Measurements from ENCODE around the gene INSRR.

Gene INSRR

DNA sequence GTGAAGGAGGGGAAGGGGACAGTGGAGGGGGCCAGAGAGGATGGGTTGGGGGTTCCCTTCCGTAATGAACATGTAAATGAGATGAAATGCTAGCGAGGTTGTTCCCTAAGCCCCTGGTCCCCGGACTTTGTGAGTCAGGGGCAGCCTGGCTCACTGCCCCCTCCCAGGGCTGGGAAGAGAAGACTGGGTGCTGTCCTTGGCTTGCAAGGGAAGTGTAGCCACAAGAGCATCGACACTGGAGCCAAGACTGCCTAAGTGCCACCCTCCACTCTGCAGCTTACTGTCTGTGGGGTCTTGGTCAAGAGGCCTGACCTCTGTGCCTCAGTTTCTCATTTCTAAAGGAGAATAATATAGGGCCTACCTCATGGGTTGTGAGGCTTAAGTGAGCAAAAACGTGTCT, 35.1 kb upstream of the INSRR start:
- no peak for DNase-seq (ENCODE audit: low spot score)

DNA sequence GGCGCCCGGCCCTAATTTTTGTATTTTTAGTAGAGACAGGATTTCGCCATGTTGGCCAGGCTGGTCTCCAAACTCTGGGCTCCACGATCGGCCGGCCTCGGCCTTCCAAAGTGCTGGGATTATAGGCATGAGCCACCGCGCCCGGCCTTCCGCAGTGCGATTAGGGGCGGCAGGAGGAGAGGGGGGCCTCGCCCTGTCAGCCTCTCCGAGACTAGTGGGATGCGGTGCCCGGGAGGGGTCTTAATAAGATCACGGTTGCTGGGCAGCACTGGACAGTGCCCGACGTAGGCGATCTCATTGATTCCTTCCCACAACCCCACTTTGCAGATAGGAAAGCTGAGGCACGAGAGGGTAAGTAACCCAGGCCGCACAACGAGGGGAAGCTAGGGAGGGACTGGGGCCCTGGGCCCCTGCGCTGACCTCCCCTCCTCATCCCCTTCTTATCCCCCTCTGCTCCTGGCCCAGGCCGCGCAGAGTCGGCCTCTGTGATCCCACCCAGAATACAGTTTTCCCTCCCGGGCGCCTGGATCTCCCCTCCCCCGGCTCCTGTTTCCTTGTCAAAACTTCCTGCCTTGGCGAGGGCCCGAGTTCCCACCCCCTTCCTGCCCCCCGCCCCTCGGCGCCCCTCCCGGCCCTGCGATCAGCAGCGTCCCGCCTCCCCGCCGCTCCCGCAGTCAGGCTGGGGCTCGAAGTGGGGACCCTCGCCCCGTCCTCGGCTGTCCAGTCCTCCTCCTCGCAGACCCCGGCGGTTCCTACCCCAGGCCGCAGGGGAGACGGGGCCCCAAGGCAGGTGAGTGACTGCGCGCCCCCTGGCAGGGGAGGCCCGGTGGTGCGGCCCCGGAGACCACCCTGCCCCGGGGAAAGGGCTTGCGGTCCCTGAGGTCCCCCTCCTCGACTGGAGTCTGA, 34.4 kb upstream of the INSRR start, which contains the start of gene PEAR1:
Gene PEAR1 (plus strand): TSS at position 671 of the 906 bp plus-strand sequence. CDS start 10,209 bp downstream, outside the sequence.
- DNase-seq (ENCODE audit: low spot score) = peak; percentile 86

DNA sequence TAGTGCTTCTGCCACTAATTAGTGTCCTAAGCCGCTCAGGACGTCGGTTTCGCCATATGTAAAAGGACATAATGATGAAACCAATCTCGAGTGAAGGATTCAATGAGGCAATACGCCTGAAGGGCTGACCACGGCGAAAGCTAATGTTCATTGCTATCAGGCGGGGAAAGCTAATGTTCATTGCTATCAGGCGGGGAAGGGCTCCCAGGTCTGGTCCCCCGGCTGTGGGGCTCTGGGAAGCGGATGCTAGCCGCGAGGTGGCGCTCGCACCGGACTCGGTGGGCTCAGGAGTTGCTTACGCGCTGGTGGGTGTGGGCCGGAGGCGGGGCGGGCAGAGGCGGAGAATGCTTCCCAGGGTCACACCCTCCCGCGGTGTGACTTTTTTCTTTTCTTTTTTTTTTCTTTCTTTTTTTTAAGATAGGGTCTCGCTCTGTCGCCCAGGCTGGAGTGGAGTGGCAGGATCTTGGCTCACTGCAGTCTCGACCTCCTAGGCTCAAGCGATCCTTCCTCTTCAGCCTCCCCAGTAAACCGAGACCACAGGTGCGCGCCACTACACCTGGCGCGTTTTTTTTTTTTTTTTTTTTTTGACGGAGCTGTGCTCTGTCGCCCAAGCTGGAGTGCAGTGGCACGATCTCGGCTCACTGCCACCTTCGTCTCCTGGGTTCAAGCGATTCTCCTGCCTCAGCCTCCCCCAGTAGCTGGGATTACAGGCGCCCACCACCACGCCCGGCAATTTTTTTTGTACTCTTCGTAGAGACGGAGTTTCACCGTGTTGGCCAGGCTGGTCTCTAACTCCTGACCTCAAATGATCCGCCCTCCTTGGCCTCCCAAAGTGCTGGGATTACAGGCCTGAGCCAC, 33.5 kb upstream of the INSRR start:
- DNase-seq (ENCODE audit: low spot score) = peak; percentile 91

DNA sequence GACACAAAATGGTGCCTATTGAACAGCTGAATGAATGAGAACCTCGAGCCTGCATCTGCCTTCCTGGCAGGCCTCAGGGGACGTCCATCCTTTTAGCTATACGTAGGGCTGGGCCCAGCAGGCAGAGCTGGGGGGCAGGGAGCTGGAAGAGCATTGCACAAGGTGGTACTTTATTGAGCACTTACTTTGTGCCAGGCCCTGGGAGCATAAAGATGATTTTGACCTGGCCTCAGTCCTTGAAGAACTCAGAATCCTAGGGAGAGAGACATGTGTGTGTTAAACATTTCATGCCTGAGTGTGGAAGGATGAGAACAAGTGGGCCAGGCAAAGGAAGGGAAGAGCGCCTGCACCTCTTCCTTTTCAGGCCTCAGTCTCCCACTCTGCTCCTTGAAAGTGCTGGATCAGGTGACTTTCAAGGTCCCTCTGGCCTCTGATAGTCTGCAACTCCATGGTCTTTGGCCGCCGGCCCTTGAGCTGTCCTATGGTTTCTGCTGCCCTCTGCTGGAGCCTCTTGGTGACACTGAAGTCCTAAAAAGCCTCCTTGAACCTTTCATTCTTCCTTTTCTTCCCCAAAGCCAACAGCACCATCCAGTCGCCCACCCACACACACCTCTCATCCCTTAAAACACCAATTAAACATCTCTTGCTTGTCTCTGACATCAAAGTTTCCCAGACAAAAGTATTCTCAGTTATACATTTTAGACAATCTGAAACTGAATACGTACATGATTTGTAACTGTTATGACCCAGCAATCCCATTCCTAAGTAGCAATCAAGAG, 31.1 kb upstream of the INSRR start:
- peak; percentile 84 for DNase-seq (ENCODE audit: low spot score)

DNA sequence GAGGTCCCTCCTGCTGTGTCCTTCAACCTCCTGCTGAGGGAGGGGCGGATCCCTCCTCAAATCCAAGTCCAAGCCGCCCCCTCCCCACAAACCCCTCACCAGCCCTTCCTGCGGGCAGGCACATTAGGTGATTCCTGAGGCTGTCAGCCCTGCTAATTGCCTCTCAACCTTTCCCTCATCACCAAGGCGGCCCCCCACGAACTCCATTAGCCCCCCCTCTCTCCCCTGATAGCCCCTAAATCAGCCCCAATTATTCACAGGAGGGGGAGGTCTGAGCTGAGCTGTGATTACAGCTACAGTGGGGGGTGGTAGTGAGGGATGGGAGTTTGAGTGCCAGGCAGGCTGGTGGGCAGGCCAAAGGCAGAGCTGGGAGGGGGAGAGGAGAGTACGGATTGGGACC, 28.8 kb upstream of the INSRR start:
- DNase-seq (ENCODE audit: low spot score) = no peak

DNA sequence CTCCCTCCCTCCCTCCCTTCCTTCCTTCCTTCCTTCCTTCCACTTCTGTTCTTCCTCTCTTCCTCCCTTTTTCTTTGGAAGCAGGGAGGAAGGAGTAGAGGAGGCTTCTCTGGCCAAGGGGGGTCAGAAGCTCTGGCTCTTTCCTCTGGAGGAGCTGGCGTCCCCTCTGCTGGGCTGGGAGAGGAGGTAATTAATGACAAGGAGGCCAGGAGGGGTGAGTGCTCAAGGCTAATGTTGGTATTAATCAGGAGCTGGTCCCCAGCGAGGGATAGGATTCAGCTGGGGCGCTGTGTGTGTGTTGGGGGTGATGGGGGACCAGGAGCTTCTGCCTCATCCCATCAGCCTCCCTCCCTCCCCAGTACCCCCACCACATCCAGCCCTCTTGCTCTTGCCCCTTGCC, 28.4 kb upstream of the INSRR start:
- DNase-seq (ENCODE audit: low spot score) = no peak

DNA sequence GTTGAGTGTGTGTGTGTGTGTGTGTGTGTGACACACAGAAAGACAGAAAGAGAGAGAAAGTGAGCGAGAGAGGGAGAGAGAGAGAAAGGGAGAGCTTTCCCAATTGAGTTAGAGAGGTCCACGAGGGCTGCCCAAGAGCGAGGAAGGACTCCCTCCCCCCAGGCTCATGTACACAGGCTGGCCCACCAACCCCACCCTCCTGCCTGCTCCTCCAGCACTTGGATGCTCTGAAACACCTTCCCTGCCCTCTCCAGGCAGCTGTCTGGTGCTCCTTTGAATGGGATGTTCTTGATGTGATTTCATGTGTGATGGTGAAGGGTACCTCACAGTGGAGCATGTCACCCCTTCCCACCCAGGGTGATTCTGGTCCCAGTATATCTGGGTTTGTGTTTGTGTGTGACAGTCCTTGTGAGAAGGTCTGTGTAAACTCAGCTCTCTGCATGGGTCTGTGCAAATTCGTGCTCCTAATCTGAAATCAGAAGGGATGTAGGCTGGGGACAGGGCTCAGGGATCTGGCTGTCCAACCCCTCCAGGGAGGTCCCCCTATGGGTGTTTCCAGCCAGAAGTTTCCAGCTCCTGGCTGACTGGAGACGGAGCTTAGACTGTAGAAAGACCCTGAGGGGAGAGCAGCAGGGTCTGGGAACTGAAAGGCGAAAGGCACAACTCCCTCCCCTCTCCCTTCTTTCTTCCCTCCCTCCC, 27.8 kb upstream of the INSRR start:
- DNase-seq (ENCODE audit: low spot score) = no peak

DNA sequence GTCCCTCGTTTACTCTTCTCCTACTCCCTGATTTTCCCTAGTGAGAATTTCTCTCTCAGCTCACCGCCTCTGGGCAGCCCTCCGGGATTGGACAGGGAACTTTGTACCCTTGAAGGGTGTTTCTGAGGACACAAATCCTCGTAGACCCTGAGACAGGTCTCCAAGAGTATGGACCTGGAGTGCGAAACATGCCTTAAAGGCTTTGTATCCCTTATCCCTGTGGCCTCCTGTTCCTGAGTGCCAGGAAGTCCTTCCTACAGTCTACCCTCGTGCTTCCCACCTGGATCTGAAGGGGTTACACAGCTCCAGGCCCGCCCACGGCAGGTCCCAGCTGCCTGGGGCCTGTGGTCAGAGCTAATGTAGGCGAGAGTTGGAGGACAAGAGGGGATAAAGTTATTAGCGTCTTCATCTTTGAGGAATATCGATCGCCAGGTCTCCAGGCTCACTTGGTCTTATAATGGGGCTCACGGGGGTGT, 27.0 kb upstream of the INSRR start:
- no peak for DNase-seq (ENCODE audit: low spot score)

DNA sequence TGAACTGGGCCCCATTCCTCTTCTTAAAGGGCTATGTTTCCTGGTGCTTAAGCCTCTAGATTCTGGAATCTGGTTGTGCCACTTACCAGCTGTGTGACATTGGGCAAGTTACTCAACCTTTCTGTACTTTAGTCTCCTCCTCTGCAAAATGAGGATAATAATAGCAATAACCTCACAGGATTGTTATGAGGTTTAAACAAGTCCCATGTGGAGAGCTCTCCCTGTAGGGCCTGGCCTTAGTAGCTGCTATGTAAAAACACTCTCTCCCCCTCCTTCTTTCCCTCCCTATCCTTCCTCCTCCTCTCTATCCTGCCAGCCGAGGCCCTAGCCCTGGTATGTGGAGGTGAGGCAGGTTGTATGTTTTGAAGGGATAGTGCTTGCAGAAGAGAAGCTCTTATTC, 26.4 kb upstream of the INSRR start:
- no peak for DNase-seq (ENCODE audit: low spot score)

DNA sequence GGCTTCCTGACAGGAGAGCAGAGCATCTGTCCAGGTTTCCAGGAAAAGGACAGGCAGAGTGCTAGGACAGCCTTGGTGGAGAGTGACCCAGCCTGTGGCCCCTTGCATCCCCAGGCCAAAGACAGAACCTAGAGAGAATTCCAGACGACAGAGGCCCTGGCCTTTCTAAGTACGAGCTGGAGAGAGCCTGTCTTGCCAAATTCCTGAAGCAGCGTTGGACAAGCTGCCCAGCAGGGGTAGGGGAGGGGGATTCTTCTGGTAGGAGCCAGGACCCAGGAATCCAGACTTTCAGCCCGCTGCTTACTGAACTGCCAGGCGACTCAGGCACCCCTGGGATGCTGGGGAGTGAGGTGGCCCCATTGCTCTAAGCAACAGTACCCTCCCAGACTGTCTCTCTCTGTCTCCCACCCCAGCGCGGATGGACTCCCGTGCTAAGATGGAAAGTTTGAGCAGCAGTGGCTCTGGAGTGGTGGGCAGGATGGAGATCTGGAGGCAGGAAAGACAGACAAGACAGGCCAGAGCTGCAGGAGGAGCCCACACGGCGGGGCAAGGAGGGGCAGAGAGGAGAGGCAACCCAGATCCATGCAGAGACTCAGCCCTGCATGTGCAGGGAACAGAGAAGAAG, 25.8 kb upstream of the INSRR start:
- no peak for DNase-seq (ENCODE audit: low spot score)

DNA sequence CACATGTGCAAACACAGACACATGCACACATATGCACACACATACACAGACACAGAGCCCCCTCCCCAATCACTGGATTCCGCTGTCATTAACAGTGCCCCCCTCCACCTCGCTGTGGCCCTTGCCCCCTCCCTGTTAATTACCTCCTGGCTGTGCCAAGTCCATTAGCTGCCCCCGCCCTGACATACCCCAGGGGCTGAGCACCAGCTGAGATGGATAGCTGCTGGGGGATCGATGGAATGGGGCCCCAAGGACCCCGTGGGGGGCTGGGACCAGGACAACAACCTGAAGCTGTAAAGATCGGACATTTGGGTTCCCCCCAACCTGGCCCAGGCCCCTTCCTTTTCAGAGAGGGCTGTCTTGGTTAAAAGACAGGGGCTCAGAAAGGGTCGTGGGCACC, 25.0 kb upstream of the INSRR start:
- DNase-seq (ENCODE audit: low spot score) = no peak

DNA sequence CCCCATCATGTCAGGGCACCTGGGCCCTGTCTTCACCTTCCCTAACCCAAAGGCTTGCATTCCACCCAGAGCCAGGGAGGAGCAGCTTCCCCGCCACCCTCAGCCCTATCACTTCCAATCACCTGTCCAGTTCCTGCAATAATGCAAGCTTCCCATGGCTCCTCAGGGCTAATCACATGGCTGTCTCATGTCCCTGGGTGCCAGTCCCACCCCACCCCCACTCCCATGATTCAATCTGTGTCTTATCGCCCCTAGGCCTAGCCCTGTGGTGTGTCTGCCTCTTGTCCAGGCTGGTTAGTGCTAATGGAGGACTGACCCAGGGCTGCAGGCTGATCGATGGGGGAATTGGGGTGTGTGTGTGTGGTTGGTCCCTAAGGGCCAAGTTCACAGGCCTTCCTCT, 23.6 kb upstream of the INSRR start:
- DNase-seq (ENCODE audit: low spot score) = no peak

DNA sequence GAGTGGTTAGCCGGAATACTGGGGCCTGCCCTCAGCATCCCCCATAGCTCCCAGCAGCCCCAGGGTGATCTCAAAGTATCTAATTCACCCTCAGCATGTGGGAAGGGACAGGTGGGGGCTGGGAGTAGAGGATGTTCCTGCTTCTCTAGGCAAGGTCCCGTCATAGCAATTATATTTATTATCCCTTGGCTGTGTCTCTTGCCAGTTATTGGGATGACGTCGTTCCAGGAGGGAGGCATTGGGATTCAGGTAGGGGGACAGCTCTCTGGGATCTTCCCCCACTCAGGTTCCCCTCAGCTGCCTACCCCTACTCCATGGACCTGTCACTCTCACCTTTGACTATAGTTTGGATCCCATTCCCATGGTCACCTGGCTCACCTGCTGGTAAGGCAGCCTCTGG, 22.7 kb upstream of the INSRR start:
- DNase-seq (ENCODE audit: low spot score) = no peak

DNA sequence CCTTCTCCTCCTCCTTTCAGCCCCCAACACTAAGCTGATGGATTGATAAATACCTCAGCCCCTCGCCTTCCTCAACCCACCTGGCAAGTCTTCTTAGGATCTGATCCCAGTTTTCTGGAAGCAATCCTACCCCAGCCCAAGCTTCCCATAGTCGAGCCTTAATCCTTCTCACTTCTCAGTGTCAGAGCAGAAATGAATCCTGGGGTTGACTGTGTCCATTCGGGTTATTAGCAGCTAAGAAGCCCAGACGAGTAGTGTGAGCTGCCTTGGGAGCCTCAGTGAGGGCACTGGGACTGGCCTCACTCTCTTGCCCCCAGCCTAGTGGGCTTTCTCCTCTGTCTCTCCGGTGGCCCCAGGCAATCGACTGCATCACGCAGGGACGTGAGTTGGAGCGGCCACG, 22.2 kb upstream of the INSRR start:
- DNase-seq (ENCODE audit: low spot score) = no peak

DNA sequence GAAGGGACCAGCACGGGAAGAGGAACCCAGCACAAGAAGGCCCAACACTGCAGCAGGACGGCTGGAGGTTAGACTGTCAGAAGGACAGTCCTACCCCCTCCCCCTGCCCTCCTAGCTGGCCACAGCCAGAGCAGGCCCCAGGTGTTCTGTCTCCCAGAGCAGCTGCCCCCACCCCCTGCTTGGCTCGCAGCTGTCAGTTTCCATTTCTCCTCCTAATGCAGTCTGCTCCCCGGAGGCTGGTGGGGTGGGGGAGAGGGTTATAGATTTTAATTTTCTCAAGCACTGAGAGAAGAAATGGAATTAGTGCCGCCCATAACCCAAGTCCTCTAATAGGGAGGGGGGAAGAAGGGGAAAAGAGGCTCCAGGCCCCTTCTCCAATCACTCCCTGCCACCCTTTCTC, 21.6 kb upstream of the INSRR start:
- no peak for DNase-seq (ENCODE audit: low spot score)

DNA sequence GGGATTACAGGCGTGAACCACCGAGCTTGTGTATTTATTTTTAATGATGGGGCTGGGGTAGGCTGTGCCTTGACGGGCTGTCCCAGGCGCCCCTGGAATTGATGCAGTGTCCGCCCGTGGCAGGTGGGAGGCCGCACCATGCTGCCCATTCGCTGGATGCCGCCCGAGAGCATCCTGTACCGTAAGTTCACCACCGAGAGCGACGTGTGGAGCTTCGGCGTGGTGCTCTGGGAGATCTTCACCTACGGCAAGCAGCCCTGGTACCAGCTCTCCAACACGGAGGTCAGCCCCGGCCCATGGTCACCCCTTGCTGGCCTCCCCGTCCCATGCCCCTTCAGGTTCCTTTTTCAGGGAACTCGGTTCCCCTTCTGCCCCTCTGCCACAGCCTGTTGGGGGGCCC, 21.0 kb upstream of the INSRR start:
- no peak for DNase-seq (ENCODE audit: low spot score)

DNA sequence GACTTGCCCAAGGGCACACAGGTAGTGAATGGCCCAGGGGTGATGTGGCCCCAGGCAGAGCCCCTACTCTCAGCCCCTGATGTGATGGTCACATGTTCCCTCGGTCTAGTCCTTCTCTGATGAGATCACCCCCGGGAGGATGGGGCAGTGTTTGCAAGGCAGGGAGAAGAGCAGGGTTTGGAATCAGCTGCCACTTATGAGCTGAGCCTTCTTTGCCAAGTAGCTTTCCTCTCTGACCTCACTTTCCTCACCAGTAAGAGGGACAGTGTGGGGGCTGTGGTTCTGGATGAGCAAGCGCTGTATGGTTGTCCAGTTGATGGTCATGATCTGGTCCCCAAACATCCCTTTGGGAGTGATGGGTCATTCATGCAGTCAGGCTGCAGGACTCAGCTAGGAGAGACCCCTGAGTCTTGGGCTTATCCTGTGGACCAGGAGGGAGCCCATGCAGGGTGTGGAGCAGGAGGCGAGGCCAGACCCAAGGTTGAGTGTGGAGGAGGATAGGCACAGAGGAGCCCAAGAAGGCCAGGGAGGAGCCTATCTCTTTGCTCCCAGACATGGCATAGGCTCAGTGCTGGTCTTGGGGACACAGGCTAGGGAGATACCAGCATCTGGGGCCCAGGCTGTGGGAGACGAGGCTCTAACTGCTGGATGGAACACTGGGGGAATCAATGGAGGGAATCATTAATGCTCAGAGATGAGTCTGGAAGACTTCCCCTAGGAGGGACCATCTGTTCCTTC, 18.7 kb upstream of the INSRR start:
- no peak for DNase-seq (ENCODE audit: low spot score)

DNA sequence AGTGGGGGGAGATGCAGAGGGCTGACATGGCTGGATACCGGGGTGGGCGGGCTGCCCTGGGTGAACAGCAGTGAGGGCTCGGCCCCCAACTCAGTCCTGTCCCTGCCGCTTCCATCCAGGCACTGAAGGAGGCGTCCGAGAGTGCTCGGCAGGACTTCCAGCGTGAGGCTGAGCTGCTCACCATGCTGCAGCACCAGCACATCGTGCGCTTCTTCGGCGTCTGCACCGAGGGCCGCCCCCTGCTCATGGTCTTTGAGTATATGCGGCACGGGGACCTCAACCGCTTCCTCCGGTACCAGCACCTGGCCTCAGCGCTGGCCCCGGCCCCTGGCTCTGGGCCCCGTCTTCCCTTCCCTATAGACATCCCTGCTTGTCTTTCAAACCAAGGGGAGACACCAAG, 17.4 kb upstream of the INSRR start:
- no peak for DNase-seq (ENCODE audit: low spot score)

DNA sequence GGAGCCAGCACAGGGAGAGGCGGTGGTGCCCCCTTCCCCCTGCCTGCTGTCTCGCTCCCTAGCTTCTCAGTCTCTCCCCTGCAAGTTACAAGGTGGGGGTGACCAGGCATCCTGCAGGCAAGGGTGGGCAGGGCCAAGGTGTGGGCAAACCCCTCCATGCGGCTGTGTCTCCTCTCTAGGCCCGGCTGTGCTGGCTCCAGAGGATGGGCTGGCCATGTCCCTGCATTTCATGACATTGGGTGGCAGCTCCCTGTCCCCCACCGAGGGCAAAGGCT, 16.4 kb upstream of the INSRR start:
- DNase-seq (ENCODE audit: low spot score) = no peak

DNA sequence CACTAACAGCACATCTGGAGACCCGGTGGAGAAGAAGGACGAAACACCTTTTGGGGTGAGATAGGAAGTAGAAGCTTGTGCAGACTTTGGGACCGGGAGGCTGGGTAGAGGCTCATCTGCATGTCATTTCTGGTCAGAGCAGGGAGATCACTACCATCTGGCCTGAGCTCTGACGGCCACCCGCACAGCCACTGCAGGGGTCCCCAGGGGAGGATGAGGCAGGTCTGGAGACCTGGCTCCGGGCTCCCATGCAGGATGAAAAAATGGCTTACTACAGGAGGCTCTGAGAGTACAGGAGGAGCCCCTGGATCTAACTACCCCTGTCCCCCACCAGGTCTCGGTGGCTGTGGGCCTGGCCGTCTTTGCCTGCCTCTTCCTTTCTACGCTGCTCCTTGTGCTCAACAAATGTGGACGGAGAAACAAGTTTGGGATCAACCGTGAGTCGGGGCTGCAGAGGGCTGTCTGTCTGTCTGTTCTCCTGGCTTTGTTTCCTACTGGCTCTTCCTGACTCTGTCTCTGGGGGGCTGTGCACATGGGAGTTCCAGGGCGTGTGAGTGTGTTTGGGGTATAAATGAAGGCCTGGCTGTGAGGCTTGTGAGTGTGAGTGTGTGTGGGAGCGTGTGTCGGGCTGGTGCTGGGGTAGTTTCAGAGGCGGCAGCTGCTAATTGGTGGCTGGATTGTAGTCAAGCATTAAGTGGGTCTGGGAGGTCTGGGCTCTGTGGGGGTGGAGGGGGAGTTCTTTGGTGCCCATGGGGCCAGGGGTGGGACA, 15.8 kb upstream of the INSRR start:
- DNase-seq (ENCODE audit: low spot score) = no peak

All from left forelimb (tissue), 1 donor.